GM10847 (cell line): ENCODE results near the gene PLEKHA4.

Experiments used
- POLR2A ChIP-seq: IDR thresholded peaks from 2 replicates; pipeline ENCODE4 v1.6.1; 2011; ENCODE audit not compliant: insufficient read length; ENCODE audit errors: extremely low read depth

Gene PLEKHA4

GRCh38 chr19:48867746-48868113, 687 bp downstream of the PLEKHA4 start:
- TF ChIP-seq POLR2A = no peak

DNA sequence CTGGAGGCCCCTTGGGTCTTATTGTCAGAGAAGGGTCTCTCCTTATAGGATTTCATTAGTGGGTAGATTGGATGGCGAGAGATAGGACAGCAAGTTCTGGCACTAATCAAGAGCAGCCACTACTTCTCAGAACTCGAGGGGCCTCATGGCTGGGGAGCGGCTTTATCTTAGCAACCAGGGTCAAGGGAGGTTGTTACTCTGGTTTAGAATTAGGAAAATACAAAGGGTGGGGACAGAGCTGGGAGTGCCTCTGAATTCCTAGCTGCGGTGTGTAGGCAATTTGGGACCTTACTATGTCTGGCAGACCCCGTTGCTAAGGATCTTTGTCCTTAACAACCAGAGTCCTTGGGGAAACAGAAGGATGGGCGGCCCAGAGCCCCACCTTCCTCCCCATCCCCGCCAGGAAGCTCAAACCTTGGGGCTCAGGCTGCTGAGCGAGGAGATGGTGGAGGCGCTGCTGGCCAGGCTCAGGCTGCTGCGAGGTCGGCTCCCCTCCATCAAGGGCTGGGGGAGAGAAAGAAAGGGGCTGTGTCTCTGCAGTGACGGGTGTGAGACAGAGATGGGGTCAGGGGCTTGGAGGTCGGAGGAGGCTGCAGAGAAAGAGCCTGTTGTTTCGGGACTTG, 1.2 kb downstream of the PLEKHA4 start:
- TF ChIP-seq POLR2A = no peak

GRCh38 chr19:48866692-48867091, 1.7 kb downstream of the PLEKHA4 start:
- TF ChIP-seq POLR2A = no peak

DNA sequence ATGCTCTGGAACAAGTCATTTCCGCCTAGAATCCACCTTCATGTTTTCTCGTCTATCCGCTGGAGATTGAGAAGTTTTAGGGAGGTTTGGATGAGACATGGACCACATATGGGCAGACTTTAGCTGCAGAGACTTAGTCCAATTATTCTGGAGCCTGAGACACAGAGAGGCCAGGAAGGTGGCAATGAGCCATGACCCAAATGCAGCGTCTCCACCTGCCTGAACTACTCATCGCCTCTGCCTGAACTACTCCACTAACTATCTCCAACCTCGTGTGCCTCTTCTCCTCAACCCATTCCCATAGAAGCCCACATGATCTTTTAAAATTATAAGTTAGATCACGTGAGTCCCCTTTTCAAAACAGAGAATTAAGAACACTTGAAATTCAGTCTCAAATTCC, 5.6 kb downstream of the PLEKHA4 start:
- TF ChIP-seq POLR2A = no peak

- TF ChIP-seq POLR2A = no peak
These were observed 7.1 kb downstream of the PLEKHA4 start for GRCh38 chr19:48861313-48861712.

- TF ChIP-seq POLR2A = no peak
These were observed 8.5 kb downstream of the PLEKHA4 start for GRCh38 chr19:48859711-48860572.

GRCh38 chr19:48858984-48859710, 9.3 kb downstream of the PLEKHA4 start:
- peak; percentile 35 for TF ChIP-seq POLR2A

DNA sequence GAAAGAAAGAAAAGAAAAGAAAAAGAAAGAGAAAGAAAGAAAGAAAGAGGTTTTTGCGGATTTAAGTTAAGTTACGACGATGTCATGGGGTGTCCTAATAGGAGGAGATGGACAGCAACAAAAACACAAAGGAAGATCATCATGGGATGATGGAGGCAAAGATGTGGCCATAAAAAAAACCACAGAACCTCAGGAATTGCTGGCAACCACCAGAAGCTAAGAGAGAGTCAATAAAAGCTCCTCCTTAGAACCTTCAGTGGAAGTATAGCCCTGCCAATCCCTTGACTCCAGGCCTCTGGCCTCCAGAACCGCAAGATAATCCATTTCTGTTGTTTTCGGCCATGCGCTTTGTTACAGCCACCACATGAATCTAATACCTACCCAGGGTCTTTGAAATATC, 11.5 kb downstream of the PLEKHA4 start:
- TF ChIP-seq POLR2A = no peak

DNA sequence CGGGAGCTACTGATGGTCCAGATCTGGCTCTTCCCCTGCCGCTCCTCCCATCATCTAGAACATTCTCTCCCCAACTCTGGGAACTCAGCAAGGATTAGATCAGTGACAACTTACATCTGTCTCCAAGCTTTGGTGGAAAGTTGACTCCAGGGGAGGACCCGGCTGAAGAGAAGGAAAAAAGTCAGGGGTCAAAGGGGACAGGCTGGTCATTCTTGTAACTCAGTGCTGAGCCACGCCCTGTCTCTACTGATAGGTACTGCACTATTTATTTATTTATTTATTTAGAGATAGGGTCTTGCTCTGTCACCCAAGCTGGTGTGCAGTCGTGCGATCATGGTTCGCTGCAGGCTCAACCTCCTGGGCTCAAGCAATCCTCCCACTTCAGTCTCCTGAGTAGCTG, 14.3 kb downstream of the PLEKHA4 start:
- no peak for TF ChIP-seq POLR2A

DNA sequence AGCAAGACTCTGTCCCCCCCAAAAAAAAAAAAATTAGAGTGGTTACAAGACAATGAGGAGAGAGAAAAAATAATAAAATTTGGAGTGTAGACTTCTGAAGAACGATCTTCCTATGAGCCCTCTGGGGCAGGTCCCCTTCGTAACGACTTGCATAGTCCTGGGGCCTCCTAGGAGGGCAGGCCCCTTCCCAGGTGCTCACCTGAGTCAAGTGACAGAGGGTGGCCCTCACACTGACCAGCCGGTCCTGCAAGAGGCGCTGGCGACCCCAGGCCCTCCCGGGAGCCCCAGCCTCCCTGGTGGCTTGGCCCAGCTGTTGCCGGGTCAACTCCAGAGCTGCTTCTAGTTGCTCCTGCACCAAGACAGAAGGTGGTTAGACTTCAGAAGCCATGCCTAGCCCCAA, 14.9 kb downstream of the PLEKHA4 start:
- no peak for TF ChIP-seq POLR2A

GRCh38 chr19:48852292-48852691, 16.1 kb downstream of the PLEKHA4 start:
- no peak for TF ChIP-seq POLR2A

DNA sequence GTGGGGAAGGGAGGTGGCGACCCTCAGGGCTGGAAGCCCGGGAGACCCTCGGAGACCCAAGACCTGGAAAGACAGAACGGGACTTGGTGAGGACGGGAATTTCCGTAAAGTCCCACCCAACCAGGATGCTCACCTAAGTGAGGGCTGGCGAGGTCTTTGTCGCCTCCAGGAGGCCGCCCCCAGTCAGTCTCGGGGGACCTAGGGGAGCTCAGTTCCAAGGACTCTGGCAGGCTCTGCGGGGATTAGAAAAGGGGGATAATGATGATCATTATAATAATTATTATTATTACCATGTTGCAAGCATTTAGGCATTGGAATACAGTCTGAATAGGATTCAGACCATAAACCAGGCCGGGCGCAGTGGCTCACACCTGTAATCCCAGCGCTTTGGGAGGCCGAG, 23.0 kb downstream of the PLEKHA4 start:
- TF ChIP-seq POLR2A = no peak

DNA sequence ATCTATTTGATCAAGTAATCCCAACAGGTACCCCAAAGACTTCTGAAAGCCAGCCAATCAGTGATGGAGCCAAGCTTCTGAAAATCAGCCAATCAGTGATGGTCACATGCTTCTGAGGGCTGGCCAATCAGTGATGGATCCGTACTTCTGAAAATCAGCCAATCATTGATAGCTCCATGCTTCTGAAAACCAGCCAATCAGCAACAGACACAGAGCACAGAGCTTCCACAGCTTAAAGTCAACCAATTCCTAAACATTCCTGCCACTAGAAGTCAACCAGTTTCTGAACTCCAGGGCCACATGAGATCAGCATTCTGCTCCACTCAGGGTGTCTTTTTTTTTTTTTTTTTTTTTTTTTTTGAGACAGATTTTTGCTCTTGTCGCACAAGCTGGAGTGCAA, 23.9 kb downstream of the PLEKHA4 start:
- TF ChIP-seq POLR2A = no peak

- TF ChIP-seq POLR2A = no peak
These were observed 25.6 kb downstream of the PLEKHA4 start for GRCh38 chr19:48842789-48843162.

DNA sequence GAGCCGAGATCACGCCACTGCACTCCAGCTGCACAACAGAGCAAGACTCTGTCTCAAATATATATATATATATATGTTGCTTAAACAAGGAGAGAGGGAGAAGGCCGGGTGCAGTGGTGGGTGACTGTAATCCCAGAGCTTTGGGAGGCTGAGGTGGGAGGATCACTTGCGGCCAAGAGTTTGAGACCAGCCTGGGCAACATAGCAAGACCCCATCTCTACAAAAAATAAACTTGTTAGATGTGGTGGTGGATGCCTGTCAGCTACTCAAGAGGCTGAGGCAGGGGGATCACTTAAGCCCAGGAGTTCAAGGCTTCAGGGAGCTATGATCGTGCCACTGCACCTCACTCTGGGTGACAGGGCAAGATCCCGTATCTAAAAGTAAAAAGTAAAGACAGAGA, 26.8 kb downstream of the PLEKHA4 start:
- no peak for TF ChIP-seq POLR2A

DNA sequence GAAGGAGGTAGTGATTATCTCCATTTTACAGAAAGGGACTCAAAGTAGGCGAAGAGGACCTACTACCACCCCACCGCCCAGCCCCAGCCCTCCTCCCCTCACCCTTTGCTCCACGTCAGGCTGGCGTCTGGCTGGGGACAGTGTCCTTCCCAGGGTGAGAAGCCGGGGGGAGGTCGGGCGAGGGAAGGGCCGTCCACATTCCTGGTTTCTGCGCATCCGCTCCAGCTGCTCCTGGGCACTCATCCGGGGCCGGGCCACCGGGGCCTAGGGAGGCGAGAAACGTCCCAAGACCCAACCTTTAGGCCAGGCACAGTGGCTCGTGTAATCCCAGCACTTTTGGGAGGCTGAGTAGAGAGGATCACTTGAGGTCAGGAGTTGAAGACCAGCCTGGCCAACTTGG, 27.4 kb downstream of the PLEKHA4 start:
- TF ChIP-seq POLR2A = no peak
